ENCODE results near the gene BLOC1S1.
A peak's percentile ranks its signal among the peaks of the same experiment; 100 is the strongest.

Gene BLOC1S1

DNA sequence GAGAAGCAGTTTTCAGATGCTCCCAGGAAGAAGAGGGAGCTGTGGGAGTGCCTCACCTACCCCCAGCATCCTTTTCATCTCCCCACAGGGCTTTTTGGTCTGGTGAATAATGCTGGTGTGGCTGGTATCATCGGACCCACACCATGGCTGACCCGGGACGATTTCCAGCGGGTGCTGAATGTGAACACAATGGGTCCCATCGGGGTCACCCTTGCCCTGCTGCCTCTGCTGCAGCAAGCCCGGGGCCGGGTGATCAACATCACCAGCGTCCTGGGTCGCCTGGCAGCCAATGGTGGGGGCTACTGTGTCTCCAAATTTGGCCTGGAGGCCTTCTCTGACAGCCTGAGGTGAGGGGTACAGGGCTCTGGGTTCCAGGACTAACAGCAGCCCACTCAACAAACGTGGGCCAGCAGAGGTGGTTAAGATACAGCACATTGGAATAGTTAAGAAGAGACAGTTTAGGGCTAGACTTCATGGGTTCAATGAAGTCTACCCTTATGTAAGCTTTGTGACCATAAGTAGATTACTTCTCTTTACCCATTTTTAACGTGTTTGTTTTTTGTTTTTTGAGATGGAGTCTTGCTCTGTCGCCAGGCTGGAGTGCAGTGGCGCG lies 5.9 kb downstream of the BLOC1S1 start:
- in situ Hi-C loops (cut with MboI; ENCODE audit: low sequenced_read_pairs), result no loop called here
- no peaks in the 10 kb centered on the region for H3K27me3 ChIP-seq (ENCODE audit: low read depth)
- H3K4me3 ChIP-seq, result no peak overlapping the region
- H3K9me3 ChIP-seq, result no peaks in the 10 kb centered on the region
- no peak for DNase-seq (ENCODE audit: low spot score in 2 of 2)
- peaks cover 32% of the 10 kb centered on the region for H3K36me3 ChIP-seq (replicated peaks)
- H3K4me1 ChIP-seq, result peaks cover 12% of the 10 kb centered on the region

DNA sequence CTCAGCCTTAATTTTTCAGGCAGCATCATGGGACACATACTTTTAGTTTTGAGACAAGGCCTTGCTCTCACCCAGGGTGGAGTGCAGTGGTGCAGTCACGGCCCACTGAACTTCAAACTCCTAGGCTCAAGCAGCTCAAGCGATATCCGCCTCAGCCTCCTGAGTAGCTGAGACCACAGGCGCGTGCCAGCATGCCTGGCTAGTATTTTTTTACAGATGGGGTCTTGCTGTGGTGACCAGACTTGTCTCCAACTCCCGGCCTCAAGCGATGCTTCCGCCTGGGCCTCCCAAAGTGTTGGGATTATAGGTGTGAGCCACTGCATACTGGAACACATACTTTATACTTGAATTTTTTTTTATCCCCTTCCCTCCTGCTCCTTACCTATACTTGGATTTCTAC lies 7.1 kb downstream of the BLOC1S1 start:
- Histone ChIP-seq H3K27me3 (ENCODE audit: low read depth) (no peaks in the 10 kb centered on the region), H3K4me1 (peaks cover 3% of the 10 kb centered on the region; the same call in 1 of the 2 replicates), H3K4me3 (no peak overlapping the region), H3K36me3 (replicated peaks) (peaks cover 39% of the 10 kb centered on the region), H3K9me3 (no peaks in the 10 kb centered on the region)
- DNase-seq (ENCODE audit: low spot score in 2 of 2), result no peak
- in situ Hi-C loops (cut with MboI; ENCODE audit: low sequenced_read_pairs), result no loop called here

DNA sequence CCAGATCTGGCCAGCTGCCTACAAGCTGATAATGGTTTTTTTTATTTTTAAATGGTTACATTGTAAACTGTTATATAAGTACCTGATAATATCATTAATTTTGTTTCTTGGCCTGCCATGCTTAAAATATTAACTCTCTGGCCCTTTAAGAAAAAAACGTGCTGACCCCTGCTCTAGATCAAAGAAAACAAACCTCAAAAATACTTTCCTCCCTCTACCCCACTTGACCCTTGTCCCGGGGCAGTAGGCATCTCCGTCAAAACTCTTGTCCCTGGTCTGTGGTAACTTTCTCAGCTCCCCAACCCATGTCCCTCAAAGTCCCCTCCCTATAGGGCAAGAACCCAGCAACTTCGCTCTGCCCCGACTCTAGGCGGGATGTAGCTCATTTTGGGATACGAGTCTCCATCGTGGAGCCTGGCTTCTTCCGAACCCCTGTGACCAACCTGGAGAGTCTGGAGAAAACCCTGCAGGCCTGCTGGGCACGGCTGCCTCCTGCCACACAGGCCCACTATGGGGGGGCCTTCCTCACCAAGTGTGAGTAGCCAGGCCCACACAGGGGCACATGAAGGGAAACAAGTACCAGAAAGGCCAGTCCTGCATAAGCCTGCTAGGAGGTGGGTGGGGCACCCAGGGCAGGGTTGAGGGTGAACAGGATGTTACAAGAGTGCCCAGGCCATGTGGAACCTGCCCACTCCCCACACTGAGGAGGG lies 7.8 kb downstream of the BLOC1S1 start:
- Histone ChIP-seq H3K9me3 (no peaks in the 10 kb centered on the region), H3K4me3 (no peak overlapping the region), H3K36me3 (replicated peaks) (peaks cover 39% of the 10 kb centered on the region), H3K4me1 (peaks cover 3% of the 10 kb centered on the region; the same call in 1 of the 2 replicates), H3K27me3 (ENCODE audit: low read depth) (no peaks in the 10 kb centered on the region)
- in situ Hi-C loops (cut with MboI; ENCODE audit: low sequenced_read_pairs), result no loop called here
- DNase-seq (ENCODE audit: low spot score in 2 of 2), result no peak

DNA sequence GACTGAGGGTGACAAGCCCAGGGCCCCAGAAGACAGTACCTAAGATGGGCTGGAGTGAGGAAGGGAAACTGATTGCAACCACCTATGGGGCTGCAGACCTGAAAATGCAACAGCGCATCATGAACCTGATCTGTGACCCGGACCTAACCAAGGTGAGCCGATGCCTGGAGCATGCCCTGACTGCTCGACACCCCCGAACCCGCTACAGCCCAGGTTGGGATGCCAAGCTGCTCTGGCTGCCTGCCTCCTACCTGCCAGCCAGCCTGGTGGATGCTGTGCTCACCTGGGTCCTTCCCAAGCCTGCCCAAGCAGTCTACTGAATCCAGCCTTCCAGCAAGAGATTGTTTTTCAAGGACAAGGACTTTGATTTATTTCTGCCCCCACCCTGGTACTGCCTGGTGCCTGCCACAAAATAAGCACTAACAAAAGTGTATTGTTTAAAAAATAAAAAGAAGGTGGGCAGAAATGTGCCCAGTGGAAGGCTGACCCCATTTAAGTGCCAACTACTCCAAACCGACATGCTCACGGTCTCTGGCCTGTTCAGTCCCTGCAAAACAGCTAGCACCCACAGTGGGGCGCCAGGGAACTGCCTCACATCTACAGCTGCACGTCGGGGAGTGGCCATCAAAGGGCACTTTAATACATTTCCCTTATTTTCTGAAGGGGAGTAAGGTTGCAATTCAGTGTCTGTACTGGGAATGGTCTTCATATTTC lies 8.5 kb downstream of the BLOC1S1 start:
- peaks cover 39% of the 10 kb centered on the region for H3K36me3 ChIP-seq (replicated peaks)
- no peaks in the 10 kb centered on the region for H3K27me3 ChIP-seq (ENCODE audit: low read depth)
- peak; percentile 60 to 81 for DNase-seq (ENCODE audit: low spot score in 2 of 2)
- H3K4me3 ChIP-seq, result no peak overlapping the region
- no peaks in the 10 kb centered on the region for H3K9me3 ChIP-seq
- peaks cover 5% of the 10 kb centered on the region for H3K4me1 ChIP-seq
- in situ Hi-C loops (cut with MboI; ENCODE audit: low sequenced_read_pairs), result no loop called here

DNA sequence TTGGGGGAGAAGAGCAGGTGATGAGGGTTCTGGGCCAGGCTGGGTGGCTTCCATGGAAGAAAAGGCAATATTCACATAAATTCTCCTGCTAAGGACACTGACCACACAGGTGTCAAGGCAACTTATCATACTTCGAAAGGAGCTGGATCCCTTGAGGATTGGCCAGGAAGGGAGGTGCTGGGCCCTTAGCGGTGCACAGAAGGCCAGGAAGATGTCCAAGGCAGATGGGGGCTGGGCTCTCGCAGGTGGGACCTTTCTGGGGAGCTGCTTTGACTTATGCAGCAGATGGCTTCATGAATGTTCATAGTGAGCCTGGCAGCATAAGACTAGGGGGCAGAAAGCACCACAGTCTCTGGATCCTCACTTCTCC lies 9.1 kb downstream of the BLOC1S1 start:
- peaks cover 8% of the 10 kb centered on the region for H3K4me1 ChIP-seq
- no peak overlapping the region for H3K4me3 ChIP-seq
- H3K27me3 ChIP-seq (ENCODE audit: low read depth), result no peaks in the 10 kb centered on the region
- DNase-seq (ENCODE audit: low spot score in 2 of 2), result no peak
- peaks cover 39% of the 10 kb centered on the region for H3K36me3 ChIP-seq (replicated peaks)
- H3K9me3 ChIP-seq, result no peaks in the 10 kb centered on the region
- in situ Hi-C loops (cut with MboI; ENCODE audit: low sequenced_read_pairs), result no loop called here

DNA sequence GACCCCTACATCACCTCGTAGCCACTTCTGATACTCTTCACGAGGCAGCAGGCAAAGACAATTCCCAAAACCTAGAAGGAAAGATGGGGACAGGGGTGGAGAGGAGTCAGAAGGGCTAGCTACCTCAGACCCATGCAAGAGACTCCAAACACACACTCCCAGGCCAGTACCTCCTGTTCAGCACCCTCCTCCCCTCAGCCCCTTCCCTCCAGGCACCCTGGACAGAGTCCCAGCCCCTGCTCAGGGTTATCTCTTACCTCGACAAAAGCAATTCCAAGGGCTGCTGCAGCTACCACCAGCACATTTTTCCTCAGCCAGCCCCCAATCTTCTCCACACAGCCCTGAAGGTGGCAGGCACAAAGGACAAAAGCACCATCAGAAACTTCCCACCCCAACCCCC lies 9.7 kb downstream of the BLOC1S1 start:
- in situ Hi-C loops (cut with MboI; ENCODE audit: low sequenced_read_pairs), result no loop called here

DNA sequence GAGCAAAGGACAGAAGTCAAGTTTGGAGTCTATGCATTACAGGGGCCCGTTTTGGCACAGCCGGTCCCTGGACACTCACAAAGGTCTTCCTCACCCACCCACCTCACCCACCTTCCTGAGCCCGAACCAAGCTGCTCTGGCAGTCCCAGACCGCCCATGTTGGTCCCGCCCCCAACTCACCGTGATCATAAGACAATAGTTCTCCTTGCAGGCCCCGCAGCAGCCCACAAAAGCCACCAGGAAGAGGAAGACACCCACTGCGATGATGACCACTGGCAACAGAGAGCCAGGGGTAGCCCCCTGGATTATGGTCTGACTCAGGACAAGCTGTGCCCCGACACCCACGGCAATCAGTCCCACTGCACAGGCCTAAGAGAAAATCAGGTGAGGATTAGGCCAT lies 11.1 kb downstream of the BLOC1S1 start:
- DNase-seq (ENCODE audit: low spot score in 2 of 2), result no peak
- Histone ChIP-seq H3K4me1 (peaks cover 11% of the 10 kb centered on the region), H3K27me3 (ENCODE audit: low read depth) (no peaks in the 10 kb centered on the region), H3K9me3 (no peaks in the 10 kb centered on the region), H3K4me3 (no peak overlapping the region; the same call in 1 of the 2 replicates), H3K36me3 (replicated peaks) (peaks cover 39% of the 10 kb centered on the region)
- in situ Hi-C loops (cut with MboI; ENCODE audit: low sequenced_read_pairs), result no loop called here

More for the DNA sequence above, 9.7 kb downstream of the BLOC1S1 start:
- Histone ChIP-seq H3K36me3 (replicated peaks) (peaks cover 39% of the 10 kb centered on the region), H3K9me3 (no peaks in the 10 kb centered on the region), H3K4me1 (peaks cover 11% of the 10 kb centered on the region), H3K4me3 (no peak overlapping the region), H3K27me3 (ENCODE audit: low read depth) (no peaks in the 10 kb centered on the region)
- no peak for DNase-seq (ENCODE audit: low spot score in 2 of 2)

DNA sequence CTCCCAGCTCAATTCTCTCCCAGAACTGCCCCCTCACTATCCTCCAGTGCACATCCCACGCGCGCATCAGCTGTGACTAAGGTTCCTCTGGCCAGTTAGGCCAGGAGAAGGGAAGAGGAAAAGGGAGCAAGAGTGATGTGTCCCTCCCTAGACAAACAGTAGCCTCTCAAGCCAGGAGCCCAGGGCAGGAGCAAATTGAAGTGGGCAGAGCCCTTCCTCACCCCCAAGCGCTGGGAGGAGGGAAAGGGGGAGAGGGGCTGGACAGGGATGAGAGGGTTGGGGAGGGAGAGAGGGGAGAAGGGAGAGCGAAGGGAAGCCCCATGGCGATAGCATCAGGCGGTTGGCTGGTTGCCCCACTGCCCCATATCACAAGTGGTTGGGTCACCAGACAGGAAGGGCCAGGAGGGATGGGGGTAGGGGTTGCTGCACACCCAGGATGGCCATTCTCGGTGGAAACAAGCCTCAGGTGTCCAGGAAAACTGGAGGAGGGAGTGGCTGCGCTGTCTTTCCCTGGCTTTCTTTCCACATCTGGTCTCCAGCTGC lies 11.9 kb downstream of the BLOC1S1 start:
- Histone ChIP-seq H3K27me3 (ENCODE audit: low read depth) (no peaks in the 10 kb centered on the region), H3K36me3 (replicated peaks) (peaks cover 39% of the 10 kb centered on the region), H3K4me3 (peak overlapping the region; percentile 58), H3K9me3 (no peaks in the 10 kb centered on the region), H3K4me1 (peaks cover 11% of the 10 kb centered on the region)
- in situ Hi-C loops (cut with MboI; ENCODE audit: low sequenced_read_pairs), result no loop called here
- no peak for DNase-seq (ENCODE audit: low spot score in 2 of 2)

DNA sequence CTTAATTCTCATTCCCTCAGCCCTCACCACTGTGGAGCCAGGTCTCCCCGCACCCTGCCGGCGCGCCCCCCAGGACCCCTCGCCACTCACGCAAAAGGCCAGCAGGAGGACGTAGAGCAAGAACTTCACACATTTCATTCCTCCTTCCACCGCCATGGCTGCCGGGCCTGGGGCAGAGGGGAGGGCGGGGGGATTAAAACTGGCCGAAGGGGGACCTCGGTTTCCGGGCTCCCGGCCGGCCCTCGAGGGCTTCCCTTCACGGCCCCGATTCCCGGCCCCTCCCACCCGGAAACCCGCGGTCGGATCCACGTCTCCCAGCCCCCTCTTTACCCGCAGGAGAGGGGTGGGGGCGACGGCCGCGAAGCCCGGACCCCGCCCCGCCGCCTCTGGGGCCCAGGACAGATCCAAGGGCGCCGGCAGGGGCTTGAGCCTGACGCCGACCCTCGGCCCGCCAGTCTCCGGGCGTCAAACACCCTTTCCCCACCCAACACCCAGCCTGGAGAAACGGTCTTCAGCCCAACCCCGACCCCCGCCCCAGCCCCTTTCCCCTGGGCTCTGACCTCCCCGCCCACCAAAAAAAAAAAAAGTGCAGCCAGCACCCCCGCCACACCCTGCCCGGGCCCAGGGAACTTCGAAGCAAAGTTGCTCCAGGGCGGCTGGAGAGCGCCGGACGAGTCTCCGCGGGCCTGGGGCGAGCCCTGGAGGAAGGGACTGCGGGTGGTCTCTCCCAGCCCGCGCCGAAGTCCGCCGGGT lies 12.5 kb downstream of the BLOC1S1 start:
- DNase-seq (ENCODE audit: low spot score in 2 of 2), result peak in 1 of 2 experiments; percentile 78
- H3K36me3 ChIP-seq (replicated peaks), result peaks cover 37% of the 10 kb centered on the region
- H3K4me1 ChIP-seq, result peaks cover 11% of the 10 kb centered on the region
- no peaks in the 10 kb centered on the region for H3K27me3 ChIP-seq (ENCODE audit: low read depth)
- H3K4me3 ChIP-seq, result peak overlapping the region; percentile 58
- in situ Hi-C loops (cut with MboI; ENCODE audit: low sequenced_read_pairs), result no loop called here
- H3K9me3 ChIP-seq, result no peaks in the 10 kb centered on the region

DNA sequence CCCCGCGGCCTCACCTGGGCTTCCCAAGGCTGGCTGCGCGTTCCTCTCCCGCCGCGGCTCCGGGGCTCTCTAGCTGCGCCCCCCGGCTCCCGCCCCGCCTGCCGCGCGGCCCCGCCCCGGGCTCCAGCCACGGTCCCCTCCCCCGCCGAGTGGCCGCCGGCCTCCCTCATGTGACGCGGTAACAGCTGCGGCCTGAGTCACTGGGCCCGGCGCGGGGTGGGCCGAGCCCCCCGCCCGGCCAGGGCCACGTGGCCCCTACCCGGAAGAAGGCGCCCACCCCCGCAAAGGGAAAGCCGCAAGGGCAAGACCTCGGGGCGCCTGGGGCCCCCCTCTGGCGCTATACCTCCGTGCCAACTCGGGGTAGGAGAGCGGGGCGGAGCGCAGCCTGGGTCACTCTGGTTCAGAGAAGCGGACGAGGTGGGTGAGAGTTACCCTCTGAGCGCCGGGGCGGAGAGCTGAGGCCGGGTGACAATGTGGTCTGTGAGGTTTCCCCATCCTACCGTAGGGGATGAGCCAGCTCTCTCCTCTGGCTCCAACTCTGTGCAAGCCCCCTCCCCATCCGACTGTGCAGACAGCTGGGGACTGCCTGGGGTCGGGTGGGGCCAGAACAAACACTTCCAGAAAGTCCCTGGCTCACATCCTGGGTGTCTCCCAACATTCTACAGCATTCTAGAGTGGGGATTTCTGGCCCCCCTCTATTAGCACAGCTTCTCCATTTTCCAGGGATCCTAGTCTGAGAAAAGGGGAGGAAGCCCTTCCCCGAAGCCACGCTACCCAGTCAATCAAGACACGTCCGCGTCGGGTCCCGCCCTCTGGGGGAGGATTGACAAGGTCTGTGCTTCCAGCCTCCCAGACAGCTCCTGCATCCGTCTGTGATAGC lies 13.3 kb downstream of the BLOC1S1 start, which contains the start of gene CD63:
Gene CD63 (minus strand): TSS at position 71 of the 880 bp plus-strand sequence. CDS start 668 bp downstream, outside the sequence.
- no peaks in the 10 kb centered on the region for H3K27me3 ChIP-seq (ENCODE audit: low read depth)
- H3K9me3 ChIP-seq, result no peaks in the 10 kb centered on the region
- peak within 1 kb of the TSS; percentile 58 for H3K4me3 ChIP-seq
- peaks cover 11% of the 10 kb centered on the region for H3K4me1 ChIP-seq
- peaks cover 29% of the 10 kb centered on the region for H3K36me3 ChIP-seq (replicated peaks)
- in situ Hi-C loops (cut with MboI; ENCODE audit: low sequenced_read_pairs), result no loop called here
- DNase-seq (ENCODE audit: low spot score in 2 of 2), result peak; percentile 84 to 92

DNA sequence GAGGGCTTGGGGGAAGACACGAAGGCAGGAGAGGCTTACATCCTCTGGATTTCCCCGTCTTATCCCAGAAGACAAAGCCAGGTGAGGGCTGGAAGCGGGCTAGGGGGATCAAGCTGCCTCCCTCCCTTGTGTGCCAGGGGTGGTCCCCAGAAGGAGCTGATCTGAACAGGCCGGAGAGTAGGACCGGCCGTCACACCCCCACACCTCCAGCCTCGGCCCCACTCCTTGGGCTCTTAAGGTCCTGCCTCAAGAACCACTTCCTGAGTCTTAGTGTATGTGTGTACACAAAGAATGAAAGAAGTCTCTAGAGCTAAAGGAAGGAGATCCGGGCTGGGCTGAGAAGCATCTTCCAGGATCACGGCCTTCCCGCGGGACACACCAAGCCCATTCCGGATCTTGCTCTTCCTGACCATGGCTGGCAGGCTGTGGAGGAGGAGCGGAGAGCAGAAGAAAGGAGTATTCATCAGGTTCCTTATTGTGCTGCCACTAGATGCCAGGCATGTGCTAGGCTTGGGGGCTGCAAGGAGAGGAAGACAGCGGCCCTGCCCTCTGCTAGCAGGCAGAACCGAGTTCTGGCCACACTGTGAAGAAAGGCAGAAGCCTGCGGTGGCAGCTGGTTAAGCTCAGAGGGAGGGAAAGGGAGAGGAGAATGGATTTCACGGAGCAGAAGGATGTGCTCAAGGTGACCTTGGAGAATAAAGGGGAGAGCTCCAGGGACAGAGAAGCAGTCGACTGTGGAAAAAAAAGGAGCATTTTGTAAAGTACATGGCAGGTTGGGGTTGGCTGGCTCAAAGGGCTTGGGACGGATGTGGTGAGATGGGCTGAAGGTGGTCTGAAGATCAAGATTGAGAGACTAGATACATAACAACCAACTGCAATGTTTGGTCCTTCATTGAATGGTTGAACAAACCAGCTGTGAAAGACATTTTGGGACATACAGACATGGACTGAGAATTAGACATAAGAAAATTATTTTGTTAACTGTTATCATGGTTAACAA lies 14.3 kb downstream of the BLOC1S1 start:
- Histone ChIP-seq H3K4me3 (peak overlapping the region; percentile 58), H3K4me1 (peaks cover 11% of the 10 kb centered on the region), H3K36me3 (replicated peaks) (peaks cover 19% of the 10 kb centered on the region), H3K27me3 (ENCODE audit: low read depth) (no peaks in the 10 kb centered on the region), H3K9me3 (no peaks in the 10 kb centered on the region)
- in situ Hi-C loops (cut with MboI; ENCODE audit: low sequenced_read_pairs), result loop anchor here (10.0 kb wide), 1 partner anchor 385 kb away; the partner anchor contains the start of genes RPL41 and ZC3H10
- DNase-seq (ENCODE audit: low spot score in 2 of 2), result peak; percentile 30 to 48
